Esophagus (tissue), 2 donors: ENCODE measurements around the gene RBMS1. TPM values are rescaled to one million over a fixed set of nuclear protein-coding genes. Genes with fewer than 3 reads are reported as not detected.

ENCODE experiments used
- H3K27ac ChIP-seq, 2 donors: one replicate each; pipeline ENCODE4 v1.5.1; 2013; ENCODE audit warnings: low read depth in 2 of 2, mild to moderate bottlenecking in 2 of 2, inconsistent platforms in 1 of 2, low read length in 1 of 2, moderate library complexity in 1 of 2
- H3K27me3 ChIP-seq, 2 donors: one replicate each; pipeline ENCODE4 v1.6.1; 2013; ENCODE audit warnings: low read length in 2 of 2, control low read depth in 1 of 2, mild to moderate bottlenecking in 1 of 2; ENCODE audit not compliant: insufficient read depth in 2 of 2, control insufficient read depth in 1 of 2
- H3K36me3 ChIP-seq, 2 donors: one replicate each; pipeline ENCODE4 v1.6.1; 2013; ENCODE audit warnings: low read length in 1 of 2; ENCODE audit not compliant: control insufficient read depth in 2 of 2, insufficient read depth in 2 of 2
- H3K4me1 ChIP-seq, 2 donors: one replicate each; pipeline ENCODE4 v1.6.1; 2013; ENCODE audit warnings: low read length in 1 of 2; ENCODE audit not compliant: control insufficient read depth in 2 of 2, insufficient read depth in 2 of 2
- H3K4me3 ChIP-seq, 2 donors: one replicate each; pipeline ENCODE4 v1.5.1; 2013; ENCODE audit warnings: low read length in 2 of 2, mild to moderate bottlenecking in 2 of 2, low read depth in 1 of 2, moderate library complexity in 1 of 2
- H3K9me3 ChIP-seq, 2 donors: one replicate each; pipeline ENCODE4 v1.6.1; 2013; ENCODE audit warnings: mild to moderate bottlenecking in 2 of 2, low read depth in 1 of 2, low read length in 1 of 2, moderate library complexity in 1 of 2; ENCODE audit not compliant: control insufficient read depth in 2 of 2, insufficient read depth in 1 of 2
- WGBS, 2 donors: extraction: QIAGEN DNeasy Blood & Tissue Kit; methylation state at CpG; one replicate each; pipeline ENCODE4 v1.1.7; 2013; 5-methylcytosine and 5-hydroxymethylcytosine counted together
- polyA plus RNA-seq, 2 donors: library from polyadenylated mRNA; stranded (reverse); fragments of 200-250 nt; gene quantifications; one replicate each; pipeline ENCODE4 v1.2.3, GENCODE V29; 2013
- donor health status: healthy with polysubstance abuse.
- donor health status: Bipolar disorder and iron deficiency.

The RBMS1 gene
- polyA plus RNA-seq, 2 donors, result 18.1 to 23.6 TPM

DNA sequence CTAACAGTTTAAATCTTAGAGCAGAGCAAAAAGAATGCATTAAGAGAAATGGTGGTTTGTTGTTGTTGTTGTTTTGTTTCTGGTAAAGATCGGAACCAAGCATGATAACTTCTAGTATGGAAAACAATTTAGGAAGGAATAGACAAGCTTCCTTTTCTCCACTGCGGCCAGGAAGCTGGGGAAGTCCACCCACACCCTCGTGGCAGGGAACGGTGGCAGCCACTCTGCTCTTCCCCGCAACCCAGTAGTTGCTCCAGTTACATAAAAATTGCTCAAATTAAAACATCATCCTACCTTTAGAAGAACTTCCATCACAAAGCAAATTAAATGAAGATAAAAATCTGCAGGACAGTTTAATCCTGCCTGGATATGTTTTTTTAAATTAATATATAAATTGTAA lies 113.0 kb downstream of the RBMS1 start:
- no peak overlapping the region for H3K4me3 ChIP-seq
- H3K27ac ChIP-seq, result peak overlapping the region in 1 of 2 donors; percentile 49
- no peaks in the 10 kb centered on the region for H3K36me3 ChIP-seq
- H3K9me3 ChIP-seq, result no peaks in the 10 kb centered on the region
- H3K4me1 ChIP-seq, result peaks cover 2% of the 10 kb centered on the region in 2 donors
- no peaks in the 10 kb centered on the region for H3K27me3 ChIP-seq
- 58 to 72% methylated on average over 5 of the region's 5 CpGs for WGBS, 2 donors

DNA sequence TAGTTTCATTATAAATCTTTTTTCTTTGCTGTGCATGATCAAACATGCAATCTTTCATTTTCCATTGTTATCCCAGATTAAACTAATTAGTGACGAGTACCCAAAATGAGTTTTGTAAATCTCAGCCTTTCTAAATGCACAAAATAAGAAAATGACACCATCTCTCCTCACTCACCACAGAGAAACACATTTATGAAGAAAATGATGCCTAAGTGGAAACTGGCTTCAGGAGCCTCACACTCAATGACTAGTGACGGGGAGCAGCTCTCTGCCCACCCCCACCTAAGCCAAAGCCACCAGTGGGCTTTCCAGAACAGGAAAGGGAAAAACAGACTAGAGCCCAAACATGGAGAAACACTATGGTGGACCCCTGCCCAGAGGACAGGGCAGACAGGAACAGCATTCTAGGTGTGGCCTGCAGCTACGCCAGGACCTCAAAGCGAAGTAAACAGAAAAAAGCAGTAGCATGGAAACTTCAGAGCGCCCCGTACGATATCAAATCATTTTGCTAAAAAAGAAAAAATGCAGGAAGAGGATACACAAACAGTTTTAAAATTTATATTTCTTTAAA lies 113.5 kb downstream of the RBMS1 start:
- 72 to 78% methylated on average over 7 of the region's 7 CpGs for WGBS, 2 donors
- Histone ChIP-seq H3K36me3 (no peaks in the 10 kb centered on the region), H3K4me3 (no peak overlapping the region), H3K4me1 (peaks cover 2% of the 10 kb centered on the region in 2 donors), H3K9me3 (no peaks in the 10 kb centered on the region), H3K27me3 (no peaks in the 10 kb centered on the region), H3K27ac (peak overlapping the region in 1 of 2 donors; percentile 54)

DNA sequence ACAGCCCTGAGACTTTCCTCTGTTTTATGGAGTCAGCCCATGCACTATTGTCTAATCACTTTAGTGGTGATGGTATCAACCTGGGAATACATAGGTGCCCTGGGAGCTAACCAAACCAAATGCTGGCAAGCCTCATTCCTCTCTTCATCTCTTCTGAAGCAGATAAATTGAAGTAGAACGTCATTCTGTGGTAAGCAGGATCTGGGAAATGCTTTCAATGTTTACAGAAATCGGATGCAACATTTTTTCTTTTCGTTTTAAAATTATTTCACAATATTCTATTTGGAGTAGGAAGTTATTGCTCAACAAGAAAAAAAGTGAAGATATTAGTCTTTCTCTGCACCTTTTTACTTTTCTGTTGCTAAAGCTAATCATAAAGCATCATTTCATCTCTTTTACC lies 114.2 kb downstream of the RBMS1 start:
- Histone ChIP-seq H3K4me3 (no peak overlapping the region), H3K27ac (peak overlapping the region; percentile 49), H3K4me1 (peaks cover 2% of the 10 kb centered on the region in 2 donors), H3K9me3 (no peaks in the 10 kb centered on the region), H3K27me3 (no peaks in the 10 kb centered on the region), H3K36me3 (no peaks in the 10 kb centered on the region)
- WGBS, 2 donors, result 13 to 21% methylated on average over 3 of the region's 3 CpGs

DNA sequence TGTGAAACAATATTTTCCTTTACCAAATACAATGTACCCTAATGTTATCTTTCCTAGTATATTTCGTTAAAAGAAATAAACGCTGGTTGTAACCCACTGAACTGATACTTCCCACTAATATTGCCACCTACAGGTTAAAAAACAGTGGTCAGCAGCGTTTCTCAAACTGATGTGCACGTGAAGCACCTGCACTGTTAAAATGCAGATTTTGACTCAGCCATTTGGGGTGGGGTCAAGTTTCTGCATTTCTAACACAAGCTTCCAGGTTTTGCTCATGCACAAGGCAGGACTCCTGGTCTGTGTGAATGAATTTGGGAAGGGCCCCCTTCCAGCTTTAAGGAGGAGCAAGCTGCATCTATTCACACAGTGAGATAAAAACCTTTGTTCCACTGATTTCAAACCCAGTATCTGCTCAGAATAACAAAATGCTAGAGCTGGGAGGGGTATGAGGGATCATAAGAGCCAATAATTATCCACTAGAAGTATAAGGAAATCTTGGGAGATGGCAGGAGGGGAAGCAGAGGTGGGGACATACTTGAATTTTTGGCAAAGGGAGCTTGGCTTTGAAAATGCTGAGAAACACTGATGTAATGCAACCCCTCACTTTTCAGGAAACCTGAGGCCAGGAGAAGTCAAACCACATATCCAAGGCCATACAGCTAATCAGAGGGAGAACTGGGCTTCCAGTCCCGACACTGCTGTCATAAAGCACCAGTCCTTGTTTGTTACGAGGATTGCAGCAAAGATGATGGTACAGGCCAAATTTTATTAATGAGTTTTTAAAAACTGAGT lies 116.2 kb downstream of the RBMS1 start:
- 61 to 62% methylated on average over 6 of the region's 6 CpGs for WGBS, 2 donors
- Histone ChIP-seq H3K4me3 (no peak overlapping the region), H3K4me1 (peaks cover 2% of the 10 kb centered on the region in 2 donors), H3K27ac (peak overlapping the region in 1 of 2 donors; percentile 12), H3K9me3 (no peaks in the 10 kb centered on the region), H3K36me3 (no peaks in the 10 kb centered on the region), H3K27me3 (no peaks in the 10 kb centered on the region)

DNA sequence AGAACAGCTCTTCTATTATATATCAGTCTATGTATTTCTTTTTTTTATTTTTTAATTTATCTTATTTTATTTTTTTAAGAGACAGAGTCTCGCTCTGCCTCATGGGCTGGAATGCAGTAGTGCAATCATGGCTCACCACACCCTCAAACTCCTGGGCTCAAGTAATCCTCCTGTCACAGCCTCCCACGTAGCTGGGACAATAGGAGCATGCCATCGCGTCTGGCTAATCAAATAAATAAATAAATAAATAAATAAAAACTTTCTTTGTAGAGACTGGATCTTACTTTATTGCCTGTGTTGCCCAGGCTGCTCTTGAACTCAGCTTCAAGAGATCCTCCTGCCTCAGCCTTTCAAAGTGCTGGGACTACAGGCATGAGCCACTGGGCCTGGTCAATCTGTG lies 117.0 kb downstream of the RBMS1 start:
- WGBS, 2 donors, result 47 to 55% methylated on average over 4 of the region's 4 CpGs
- H3K9me3 ChIP-seq, result no peaks in the 10 kb centered on the region
- H3K4me3 ChIP-seq, result no peak overlapping the region
- peak overlapping the region; percentile 58 to 63 for H3K27ac ChIP-seq
- H3K4me1 ChIP-seq, result peaks cover 2% of the 10 kb centered on the region in 2 donors
- H3K27me3 ChIP-seq, result no peaks in the 10 kb centered on the region
- no peaks in the 10 kb centered on the region for H3K36me3 ChIP-seq

DNA sequence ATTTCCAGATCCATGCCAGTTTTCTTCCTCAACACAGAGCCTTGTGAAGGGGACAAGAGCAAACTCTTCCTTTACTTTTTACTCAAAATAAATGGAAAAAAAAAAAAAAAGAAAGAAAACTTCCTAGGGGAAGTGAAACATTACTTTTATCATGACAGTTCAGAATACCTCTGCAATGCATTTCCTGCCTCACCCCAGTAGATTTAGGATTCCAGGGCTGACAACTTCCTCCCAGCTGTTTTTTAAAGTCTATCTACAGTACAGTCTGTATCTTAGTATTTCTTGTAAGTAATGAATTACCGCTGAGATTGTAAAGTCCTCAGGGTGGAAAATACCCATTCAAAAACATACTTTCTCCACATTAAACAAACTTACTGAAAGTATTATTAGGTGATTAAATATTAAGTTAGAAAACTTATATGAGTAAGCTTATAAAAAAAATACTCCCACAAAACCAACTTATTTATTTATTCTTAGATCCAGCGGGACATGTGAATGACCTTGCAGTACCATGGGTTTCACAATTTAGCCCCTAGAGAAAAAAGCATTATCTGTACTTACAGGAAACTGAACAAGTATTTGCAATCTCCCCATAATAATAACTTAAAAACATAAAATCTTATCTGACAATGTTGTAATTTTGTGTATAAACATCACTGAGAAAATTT lies 117.7 kb downstream of the RBMS1 start:
- Histone ChIP-seq H3K4me3 (no peak overlapping the region), H3K27me3 (no peaks in the 10 kb centered on the region), H3K9me3 (no peaks in the 10 kb centered on the region), H3K36me3 (no peaks in the 10 kb centered on the region), H3K4me1 (peaks cover 2% of the 10 kb centered on the region in 2 donors), H3K27ac (no peak overlapping the region)
- WGBS, 2 donors, result 54% methylated on average over 2 of the region's 2 CpGs

DNA sequence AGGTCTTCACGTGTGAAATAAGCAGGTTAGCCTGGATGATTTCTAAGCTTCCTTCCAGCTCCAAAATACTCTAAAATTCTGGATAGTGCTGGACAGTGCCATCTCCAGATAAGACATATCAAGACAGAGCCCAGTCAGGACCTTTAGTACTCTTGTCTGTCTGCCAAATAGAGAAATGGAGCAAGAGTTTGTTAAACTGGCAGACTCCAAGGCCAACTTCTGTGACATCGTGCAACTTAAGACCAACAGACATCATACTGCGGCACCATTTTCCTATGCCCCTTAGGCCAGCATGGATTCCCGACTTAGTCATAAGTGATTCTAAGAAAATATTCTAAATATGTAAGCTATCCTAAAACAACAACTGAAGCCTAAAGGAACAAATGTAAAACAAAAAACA lies 118.6 kb downstream of the RBMS1 start:
- H3K4me3 ChIP-seq, result no peak overlapping the region
- no peaks in the 10 kb centered on the region for H3K36me3 ChIP-seq
- H3K27me3 ChIP-seq, result no peaks in the 10 kb centered on the region
- 86 to 88% methylated on average over 4 of the region's 4 CpGs for WGBS, 2 donors
- no peaks in the 10 kb centered on the region for H3K9me3 ChIP-seq
- peaks cover under 1 to 2% of the 10 kb centered on the region in 2 donors for H3K4me1 ChIP-seq
- H3K27ac ChIP-seq, result no peak overlapping the region

DNA sequence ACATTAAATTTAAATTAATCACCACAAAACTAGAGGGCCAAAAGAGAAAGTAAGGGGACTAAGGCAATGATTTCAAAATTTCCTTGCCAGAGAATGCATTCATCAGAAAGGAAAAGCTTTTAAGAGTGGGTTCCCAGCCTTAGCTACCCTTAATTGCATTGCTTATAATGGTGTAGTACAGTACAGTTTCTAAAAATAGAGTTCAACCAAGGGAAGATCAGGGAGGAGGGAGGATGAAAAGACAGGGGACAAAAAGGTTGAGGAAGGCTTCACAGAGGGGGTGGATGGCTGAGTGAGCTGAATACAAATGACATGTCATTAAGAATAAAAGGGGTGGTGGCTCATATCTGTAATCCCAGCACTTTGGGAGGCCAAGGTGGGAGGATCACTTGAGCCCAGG lies 119.9 kb downstream of the RBMS1 start:
- Histone ChIP-seq H3K36me3 (no peaks in the 10 kb centered on the region), H3K9me3 (no peaks in the 10 kb centered on the region), H3K4me3 (no peak overlapping the region), H3K4me1 (peaks cover 2% of the 10 kb centered on the region in 2 donors), H3K27me3 (no peaks in the 10 kb centered on the region), H3K27ac (no peak overlapping the region)

DNA sequence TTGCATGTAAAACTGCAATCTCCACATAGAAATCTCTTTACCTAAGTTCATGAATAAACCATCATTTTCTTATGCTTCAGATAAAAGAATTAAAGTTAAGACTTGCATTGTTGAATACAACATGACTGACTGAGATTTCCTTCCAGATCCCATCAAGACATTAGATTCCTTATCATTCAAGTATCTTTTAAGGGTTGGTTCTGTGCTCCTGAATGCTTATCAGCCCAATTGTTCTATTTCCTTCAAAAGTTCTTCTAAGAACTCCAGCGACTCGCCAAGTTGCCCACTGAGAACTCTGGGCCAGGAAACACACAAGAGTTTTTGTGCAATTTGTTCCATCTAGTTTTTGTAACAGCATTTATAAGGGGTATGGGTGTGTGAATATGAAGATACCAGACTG lies 120.3 kb downstream of the RBMS1 start:
- no peak overlapping the region for H3K4me3 ChIP-seq
- H3K36me3 ChIP-seq, result no peaks in the 10 kb centered on the region
- H3K4me1 ChIP-seq, result peaks cover 2% of the 10 kb centered on the region in 2 donors
- WGBS, 2 donors, result 78 to 84% methylated on average over 2 of the region's 2 CpGs
- H3K27me3 ChIP-seq, result no peaks in the 10 kb centered on the region
- no peaks in the 10 kb centered on the region for H3K9me3 ChIP-seq
- no peak overlapping the region for H3K27ac ChIP-seq
